ENCODE measurements around the gene ALX3.
"Not testable (repeated sequence)": the region's sequence is repeated elsewhere in the genome, so short reads cannot be mapped to it uniquely, and the experiment has no call there.

Gene ALX3

DNA sequence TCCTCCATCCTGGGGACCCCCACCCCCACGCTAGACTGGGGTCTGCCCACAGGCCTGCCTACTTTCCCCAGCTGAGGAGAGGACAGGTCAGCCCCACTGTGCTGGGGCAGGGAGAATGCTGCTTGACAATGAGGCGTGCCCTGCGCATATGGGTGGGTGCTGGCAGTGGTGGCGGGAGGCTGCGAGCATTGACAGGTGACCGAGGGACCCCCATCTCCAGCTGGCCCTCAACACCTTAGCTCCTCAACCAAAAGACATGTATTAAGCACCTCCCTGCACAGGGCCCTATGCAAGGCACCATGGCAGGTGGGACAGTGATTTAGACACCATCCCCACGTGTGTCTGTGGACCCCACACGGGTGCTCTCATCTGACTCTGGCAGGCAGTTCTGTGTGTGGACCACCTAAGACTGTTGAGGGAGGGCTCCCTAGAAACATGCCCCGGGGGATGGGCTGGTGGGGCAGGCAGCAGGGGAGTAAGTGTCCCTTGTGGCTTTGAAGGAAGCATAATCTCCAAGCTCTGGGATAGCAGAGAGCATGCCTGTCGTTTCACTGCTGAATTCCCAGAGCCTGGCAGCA is 18.4 kb upstream of the ALX3 start:
- DNase-seq, result no peak

DNA sequence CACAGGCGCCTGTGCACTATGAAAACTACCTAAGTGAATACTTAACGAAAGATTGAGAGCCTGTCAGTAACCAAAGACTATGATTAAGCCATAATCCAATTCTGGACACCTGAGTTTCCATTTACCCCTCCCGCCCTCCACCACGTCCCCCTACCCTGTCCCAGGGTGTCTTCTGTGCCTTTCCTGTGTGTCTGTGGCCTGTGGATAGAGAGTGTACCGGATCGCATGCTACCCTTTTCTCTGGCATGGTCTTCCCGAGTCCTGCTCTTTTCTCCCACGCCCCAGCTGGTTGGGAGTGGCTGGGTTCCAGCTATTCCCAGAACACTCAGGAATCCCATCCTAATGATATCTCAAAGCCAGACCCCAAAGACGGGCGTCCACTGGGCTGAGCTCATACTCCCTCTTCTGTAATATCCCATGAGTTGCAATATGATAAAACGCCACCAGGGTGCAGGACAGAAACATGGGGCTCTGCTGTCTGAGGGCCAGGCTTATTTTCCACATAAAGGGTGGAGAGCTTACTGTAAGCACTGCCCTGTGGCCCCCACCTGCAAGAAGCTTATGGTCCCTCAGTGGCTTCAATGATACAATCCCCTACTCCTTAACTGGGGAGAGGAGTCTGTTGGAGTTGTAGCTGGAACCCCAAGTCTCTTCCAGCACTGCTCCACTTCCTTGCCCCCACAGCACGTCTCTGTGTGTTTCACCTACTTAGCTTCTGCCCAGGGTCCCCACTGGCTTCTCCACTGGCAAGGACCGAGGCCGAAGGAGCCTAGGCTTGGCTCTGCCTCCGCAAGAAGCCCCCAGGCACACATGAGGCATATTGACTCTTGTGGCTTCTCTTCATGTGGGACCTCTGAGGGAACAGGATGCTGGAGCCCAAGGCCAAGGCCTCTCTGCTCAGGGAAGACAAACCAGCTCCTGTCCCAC is 17.6 kb upstream of the ALX3 start:
- no peak for DNase-seq

DNA sequence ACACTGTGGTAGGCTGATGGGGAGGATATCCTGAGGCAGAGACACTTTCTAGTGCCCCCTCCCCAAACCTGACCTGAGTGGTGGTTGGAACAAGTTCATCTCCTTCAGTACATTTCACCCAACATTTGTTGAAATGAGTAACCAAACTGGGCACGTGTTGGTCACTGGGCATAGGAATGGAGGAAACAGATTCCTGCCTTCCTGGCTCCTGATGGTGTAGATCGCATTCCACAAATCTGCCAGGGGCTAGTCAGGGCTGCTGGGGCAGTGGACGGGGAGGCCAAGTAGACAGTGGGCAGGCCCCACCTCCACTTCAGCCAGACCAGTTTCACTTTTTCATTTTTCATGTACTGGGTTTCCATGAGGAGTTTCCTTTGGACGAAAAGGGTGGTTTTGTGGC is 16.5 kb upstream of the ALX3 start:
- no peak for DNase-seq

GRCh38 chr1:110085671-110086070 is 15.2 kb upstream of the ALX3 start:
- DNase-seq, result no peak

- no peak for DNase-seq
Observed at GRCh38 chr1:110084227-110085078, 14.0 kb upstream of the ALX3 start.

- DNase-seq, result no peak
Observed at GRCh38 chr1:110083866-110084226, 13.4 kb upstream of the ALX3 start.

- DNase-seq, result no peak
Observed at GRCh38 chr1:110083061-110083865, 12.8 kb upstream of the ALX3 start.

DNA sequence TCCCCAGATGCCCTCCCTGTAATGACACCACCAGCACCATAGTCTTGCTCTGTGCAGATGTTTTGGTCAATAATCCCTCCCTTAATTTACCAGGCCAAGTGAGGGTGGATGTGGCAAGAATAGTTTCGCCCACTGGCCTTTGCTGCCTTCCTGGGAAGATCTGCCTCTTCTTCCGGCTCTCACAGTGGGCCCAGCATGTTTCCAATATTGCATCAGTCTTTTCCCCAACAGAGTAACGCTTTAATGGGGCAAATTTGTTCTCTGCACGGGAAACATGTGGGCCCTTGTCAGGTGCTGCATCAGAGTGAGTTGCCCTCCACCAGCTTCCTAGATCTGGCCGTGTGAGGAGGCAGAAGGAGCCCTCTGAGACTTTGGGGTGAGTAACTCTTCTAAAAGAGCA is 12.0 kb upstream of the ALX3 start:
- DNase-seq, result no peak

DNA sequence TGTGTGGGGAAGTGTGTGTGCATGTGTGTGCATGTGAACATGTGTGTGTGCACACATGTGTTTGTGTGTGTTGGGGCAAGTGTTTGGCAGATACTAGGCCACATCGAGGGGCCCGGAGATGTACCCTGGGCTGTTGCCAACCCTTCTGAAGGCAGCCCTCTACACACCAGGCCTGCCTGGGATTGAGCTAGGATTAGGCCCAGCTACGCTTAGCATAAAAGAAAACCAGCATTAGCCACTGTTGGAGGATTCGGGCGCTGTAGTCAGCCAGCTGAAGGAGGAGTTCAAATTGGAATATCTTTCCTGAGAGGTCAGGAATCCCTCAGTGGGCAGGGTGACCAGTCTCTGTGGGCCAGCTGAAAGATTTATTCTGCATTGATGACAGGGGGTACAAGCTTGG is 10.6 kb upstream of the ALX3 start:
- DNase-seq, result no peak

GRCh38 chr1:110079995-110080394 is 9.5 kb upstream of the ALX3 start:
- DNase-seq, result not testable (repeated sequence)

- DNase-seq, result no peak
Observed at GRCh38 chr1:110076789-110077500, 6.5 kb upstream of the ALX3 start.

GRCh38 chr1:110074166-110074565 is 3.7 kb upstream of the ALX3 start:
- no peak for DNase-seq

- no peak for DNase-seq
Observed at GRCh38 chr1:110070282-110070669, 196 bp downstream of the ALX3 start.

GRCh38 chr1:110069404-110070281 is 829 bp downstream of the ALX3 start:
- no peak for DNase-seq

- DNase-seq, result no peak
Observed at GRCh38 chr1:110068646-110069403, 1.6 kb downstream of the ALX3 start.

DNA sequence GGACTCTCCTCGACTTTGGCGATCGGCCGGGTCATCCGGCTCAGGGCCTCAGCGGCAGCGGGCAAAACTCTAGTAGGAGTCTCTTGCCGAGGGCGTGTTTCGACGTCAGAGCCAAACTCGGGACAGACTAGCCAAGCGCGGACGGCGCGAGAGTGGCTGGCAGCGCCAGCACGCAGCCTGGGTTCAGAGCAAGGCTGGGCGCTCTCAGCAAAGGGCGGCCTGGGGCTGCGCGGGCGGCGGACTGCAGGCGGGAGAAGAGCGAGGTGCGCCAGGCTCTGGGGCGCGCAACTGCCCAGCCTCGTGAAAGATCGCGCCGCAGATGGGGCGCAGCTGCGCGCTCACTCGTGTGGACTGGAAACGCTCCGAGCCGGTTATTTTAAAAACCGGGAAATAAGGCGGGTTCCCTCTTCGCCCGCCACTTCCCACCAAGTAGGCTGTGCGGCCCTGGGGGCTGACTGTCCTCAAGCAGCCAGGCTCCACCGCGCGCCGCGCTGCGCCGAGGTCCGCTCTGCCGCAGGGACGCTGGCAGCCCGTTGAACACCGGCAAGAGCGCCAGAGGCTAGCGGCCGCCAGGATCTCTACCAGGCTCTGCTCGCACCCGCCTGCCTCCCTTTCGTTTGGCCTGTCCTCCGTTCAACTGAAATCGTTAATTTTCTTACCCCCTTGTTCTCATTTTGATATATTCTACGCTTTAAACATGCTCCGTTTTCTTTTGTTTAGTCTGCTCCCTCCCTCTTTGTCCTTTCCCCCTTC is 2.4 kb downstream of the ALX3 start:
- no peak for DNase-seq

- DNase-seq, result no peak
Observed at GRCh38 chr1:110067479-110067892, 3.0 kb downstream of the ALX3 start.

- DNase-seq, result no peak
Observed at GRCh38 chr1:110065841-110066240, 4.6 kb downstream of the ALX3 start.

GRCh38 chr1:110064576-110065337 is 5.7 kb downstream of the ALX3 start:
- DNase-seq, result no peak
